ENCODE data around the gene RGL1.

GRCh38 chr1:183812128-183812527, 7.2 kb downstream of the RGL1 start:
- TF ChIP-seq CTCF (conservative IDR thresholded peaks at IDR 0.05; ENCODE audit: low read depth, low read length) (no peak), EZH2 (IDR thresholded peaks at IDR 0.05; ENCODE audit: low read length, unreplicated experiment) (no peak), EZH2phosphoT487 (IDR thresholded peaks at IDR 0.05; ENCODE audit: borderline replicate concordance, low read length) (no peak)

Measured in PC-3 (cell line).